ENCODE results near the gene MACROD2. TPM values are rescaled to one million over a fixed set of nuclear protein-coding genes. Genes with fewer than 3 reads are reported as not detected.

Gene MACROD2
- total and polyA plus RNA-seq, 4 donors: 13.0 to 67.1 (median 20.7) TPM

DNA sequence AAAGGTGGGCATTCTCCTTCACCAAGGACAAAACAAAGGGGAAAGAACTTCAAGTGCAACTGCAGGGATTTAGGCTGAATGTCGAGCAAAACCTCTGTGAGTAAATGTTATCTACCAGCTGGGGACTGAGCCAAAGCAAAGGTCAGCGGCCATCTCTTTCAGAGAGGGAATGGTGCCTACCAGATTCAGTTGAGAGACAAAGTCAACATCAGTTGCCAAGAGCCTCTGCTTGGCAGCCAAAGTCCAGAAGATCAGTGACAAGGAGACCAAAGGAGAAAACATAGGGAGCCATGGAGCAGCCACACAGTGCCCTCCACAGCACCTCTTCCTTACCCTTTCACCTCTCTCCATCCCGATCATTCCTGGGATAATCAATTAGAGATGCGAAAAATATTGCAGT lies 2105.5 kb downstream of the MACROD2 start:
- no peak overlapping the region for H3K27ac ChIP-seq (ENCODE audit: low read depth in 1 of 2, low read length in 1 of 2)
- 92 to 95% methylated on average over 4 of the region's 4 CpGs for WGBS, 2 donors
- no peak for DNase-seq

More for the DNA sequence above, 2105.5 kb downstream of the MACROD2 start:
- H3K9me3 ChIP-seq (ENCODE audit: control insufficient read depth in 4 of 4, insufficient read depth in 3 of 4, low read length in 3 of 4): no peaks in the 10 kb centered on the region
- peaks cover 0 to 5% (median 0%) of the 10 kb centered on the region in 5 donors for H3K4me1 ChIP-seq (ENCODE audit: control insufficient read depth in 5 of 5, insufficient read depth in 5 of 5, low read length in 5 of 5)
- TF ChIP-seq, protein P1, sequence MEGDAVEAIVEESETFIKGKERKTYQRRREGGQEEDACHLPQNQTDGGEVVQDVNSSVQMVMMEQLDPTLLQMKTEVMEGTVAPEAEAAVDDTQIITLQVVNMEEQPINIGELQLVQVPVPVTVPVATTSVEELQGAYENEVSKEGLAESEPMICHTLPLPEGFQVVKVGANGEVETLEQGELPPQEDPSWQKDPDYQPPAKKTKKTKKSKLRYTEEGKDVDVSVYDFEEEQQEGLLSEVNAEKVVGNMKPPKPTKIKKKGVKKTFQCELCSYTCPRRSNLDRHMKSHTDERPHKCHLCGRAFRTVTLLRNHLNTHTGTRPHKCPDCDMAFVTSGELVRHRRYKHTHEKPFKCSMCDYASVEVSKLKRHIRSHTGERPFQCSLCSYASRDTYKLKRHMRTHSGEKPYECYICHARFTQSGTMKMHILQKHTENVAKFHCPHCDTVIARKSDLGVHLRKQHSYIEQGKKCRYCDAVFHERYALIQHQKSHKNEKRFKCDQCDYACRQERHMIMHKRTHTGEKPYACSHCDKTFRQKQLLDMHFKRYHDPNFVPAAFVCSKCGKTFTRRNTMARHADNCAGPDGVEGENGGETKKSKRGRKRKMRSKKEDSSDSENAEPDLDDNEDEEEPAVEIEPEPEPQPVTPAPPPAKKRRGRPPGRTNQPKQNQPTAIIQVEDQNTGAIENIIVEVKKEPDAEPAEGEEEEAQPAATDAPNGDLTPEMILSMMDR (IDR thresholded peaks at IDR 0.05; ENCODE audit: control extremely low read depth, extremely low read depth): no peak
- no peak for ATAC-seq (ENCODE audit: insufficient read depth, low FRiP score)
- H3K27me3 ChIP-seq (ENCODE audit: control insufficient read depth in 3 of 3, insufficient read depth in 3 of 3, low read length in 2 of 3): no peaks in the 10 kb centered on the region
- H3K9ac ChIP-seq (ENCODE audit: insufficient read depth in 1 of 2, low read length in 2 of 2): no peak overlapping the region
- H3K4me3 ChIP-seq: no peak overlapping the region
- H3K36me3 ChIP-seq (ENCODE audit: control insufficient read depth in 4 of 4, insufficient read depth in 4 of 4, low read length in 4 of 4): no peaks in the 10 kb centered on the region

Small RNA genes lying within 50 kb of the gene (small RNA-seq; reads per million reads assigned to genes)
- not detected for gene RN7SL864P (ENCODE audit: low replicate concordance)
- not detected for gene RNA5SP475 (ENCODE audit: low replicate concordance)
- not detected for gene RNU6-1159P (ENCODE audit: low replicate concordance)
- not detected for gene RNU6-115P (ENCODE audit: low replicate concordance)
- not detected for gene RNU6-228P (ENCODE audit: low replicate concordance)
- gene RNU6-278P (ENCODE audit: low replicate concordance): not detected
- gene RPS3P1 (ENCODE audit: low replicate concordance): not detected

Other genes with a start within 250 kb of the MACROD2 start
- 10 to 100 TPM in 1 of 2 donors, 1 to 10 TPM in 1; 9.8 to 14.6 TPM for gene ESF1, start 210.6 kb upstream of the MACROD2 start, total RNA-seq
- 10 to 100 TPM in 1 of 2 donors, 1 to 10 TPM in 1; 7.9 to 10.9 TPM for gene ESF1, start 210.6 kb upstream of the MACROD2 start, polyA plus RNA-seq
- 10 to 100 TPM; 16.6 to 23.7 TPM for gene NDUFAF5, start 210.5 kb upstream of the MACROD2 start, total RNA-seq
- 10 to 100 TPM; 11.3 to 29.8 TPM for gene NDUFAF5, start 210.5 kb upstream of the MACROD2 start, polyA plus RNA-seq
- not detected for gene SEL1L2, start 4.9 kb upstream of the MACROD2 start, total RNA-seq
- not detected for gene SEL1L2, start 4.9 kb upstream of the MACROD2 start, polyA plus RNA-seq

Measured in lung (tissue), 13 donors.